SK-N-MC (cell line): ENCODE data around the gene ERC2.

Experiments
- EZH2 ChIP-seq: fragments of 200-600 bp; sonication (generic); IDR thresholded peaks from one replicate; pipeline ENCODE4 v1.6.1; 2017; ENCODE audit warnings: antibody characterized with exemption
- FOXP2 ChIP-seq: optimal IDR thresholded peaks from 2 replicates; pipeline ENCODE3; 2011; ENCODE audit warnings: mild to moderate bottlenecking, moderate library complexity; ENCODE audit not compliant: insufficient read depth; ENCODE audit errors: extremely low read length, control extremely low read depth
- POLR2AphosphoS5 ChIP-seq: IDR thresholded peaks from 2 replicates; pipeline ENCODE4 v1.6.1; 2012; ENCODE audit warnings: mild to moderate bottlenecking, low read depth, low read length, borderline replicate concordance

DNA sequence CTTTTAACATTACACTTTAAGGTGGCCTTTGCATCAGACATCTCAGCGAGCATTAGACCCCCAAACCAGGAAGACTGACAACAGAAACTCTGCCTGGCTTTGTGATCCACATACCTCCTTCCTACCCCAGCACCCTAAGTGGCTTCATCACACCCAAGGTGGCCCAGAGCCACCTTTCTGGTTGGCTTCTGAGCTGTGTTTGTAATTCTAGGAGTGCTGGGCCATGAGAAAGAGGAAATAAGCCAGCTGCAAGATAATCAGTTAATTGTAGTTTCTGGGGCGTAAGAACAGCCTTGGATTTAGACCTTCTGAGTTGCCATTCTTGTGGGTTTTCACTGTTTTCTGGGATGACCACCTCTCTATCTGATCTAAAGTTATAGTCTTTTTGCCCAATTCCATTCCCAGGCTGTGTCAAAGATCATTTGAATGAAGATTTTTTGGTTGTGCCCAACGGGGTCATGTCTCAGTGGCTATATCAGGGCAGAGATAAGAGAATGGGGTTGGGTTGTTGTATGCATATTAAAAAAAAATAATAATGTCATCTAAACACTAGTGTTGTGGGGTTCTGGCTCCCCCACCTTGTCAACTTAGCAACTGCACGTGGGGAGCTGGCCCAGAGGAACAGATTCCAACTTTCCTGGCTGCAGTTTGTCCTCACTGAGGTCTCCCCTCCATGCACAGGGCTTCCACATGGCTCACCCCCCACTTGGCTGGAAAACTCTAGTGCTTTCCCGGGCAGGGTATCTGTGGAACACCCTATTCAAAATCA, 746.4 kb downstream of the ERC2 start:
- TF ChIP-seq EZH2 (no peak), POLR2AphosphoS5 (no peak), FOXP2 (no peak)
